Measurements from ENCODE around the gene DOCK1.

- no peak for TF ChIP-seq POLR2AphosphoS5 (IDR thresholded peaks at IDR 0.05)
- TF ChIP-seq CTCF (IDR thresholded peaks at IDR 0.05), result no peak
Observed at GRCh38 chr10:127293640-127294039, 388.4 kb downstream of the DOCK1 start.

Measured in breast epithelium (tissue), 3 donors.